GM18519 (cell line): Measurements from ENCODE around the gene PDP2.
"Not testable (repeated sequence)": the region's sequence is repeated elsewhere in the genome, so short reads cannot be mapped to it uniquely, and the experiment has no call there.

ENCODE experiments used
- ATAC-seq: cut with Tn5 transposase; IDR thresholded peaks from one replicate; pipeline ENCODE4 v1.9.1; 2021; ENCODE audit warnings: mild to moderate bottlenecking, moderate library complexity; ENCODE audit not compliant: unreplicated experiment, low FRiP score

Gene PDP2

DNA sequence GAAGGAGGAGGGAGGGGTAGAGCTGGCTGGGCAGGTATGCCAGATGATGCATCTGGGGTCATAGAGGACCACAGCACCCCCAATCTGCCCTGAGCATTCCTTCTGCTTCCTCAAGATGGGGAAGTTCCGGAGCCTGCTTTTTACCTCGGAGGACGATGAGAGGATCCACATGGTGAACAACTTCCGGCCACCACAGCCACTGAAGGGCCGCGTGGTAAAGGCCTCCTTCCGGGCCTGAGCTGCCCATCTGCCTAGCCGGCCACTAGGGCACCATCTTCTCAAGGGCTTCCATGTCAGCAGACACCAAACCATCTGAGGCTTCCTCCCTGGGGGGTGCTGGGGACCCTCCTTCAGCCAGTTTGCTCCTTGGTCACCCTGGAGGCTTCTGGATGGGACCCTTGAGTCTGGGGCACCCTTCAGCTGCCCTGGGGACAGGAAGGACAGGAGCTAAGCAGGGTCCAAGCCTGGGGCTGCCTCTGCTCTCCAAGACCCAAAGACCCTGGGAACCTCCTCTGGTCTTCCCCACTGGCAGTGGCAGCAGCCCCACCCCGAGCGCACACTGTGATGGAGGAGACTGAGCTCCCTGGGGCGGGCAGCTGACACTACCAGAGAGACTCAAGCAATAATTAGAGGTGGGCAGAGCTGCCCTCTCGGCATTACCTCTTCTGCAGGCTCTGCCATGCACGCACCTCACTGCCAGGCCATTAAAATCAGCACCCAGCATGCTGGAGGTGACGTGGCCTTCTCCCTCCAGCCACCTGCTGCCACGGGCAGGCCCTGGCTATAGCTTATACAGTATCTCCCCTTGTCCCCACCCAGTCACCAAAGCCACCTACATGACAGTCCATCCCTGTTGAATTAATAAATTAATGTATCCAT is 26.8 kb upstream of the PDP2 start:
- no peak for ATAC-seq

DNA sequence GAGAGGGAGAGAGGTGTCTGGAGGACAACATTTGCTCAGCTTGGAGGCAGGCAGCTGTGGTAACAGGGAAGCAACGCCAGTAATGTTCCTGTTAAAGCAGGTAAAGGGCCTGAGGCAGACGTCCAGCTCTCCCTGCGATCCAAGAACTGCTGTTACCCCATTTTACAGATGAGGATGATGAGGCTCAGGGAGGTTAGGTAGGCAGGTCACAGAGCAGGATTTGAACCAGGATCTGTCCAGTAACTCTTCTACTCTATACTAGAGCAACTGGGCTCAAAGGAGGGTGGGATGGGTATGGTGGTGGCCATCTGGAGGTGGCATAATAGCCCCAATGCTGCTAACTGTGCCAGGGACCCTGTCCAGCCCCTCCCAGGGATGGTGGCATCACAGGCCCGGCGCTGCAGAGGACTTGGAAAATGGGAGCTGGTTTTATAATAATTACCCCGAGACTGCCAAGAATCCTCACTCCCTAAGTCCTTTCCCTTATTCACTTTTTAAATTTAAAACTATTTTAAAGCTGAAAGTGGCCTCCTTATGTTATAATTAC is 24.1 kb upstream of the PDP2 start:
- ATAC-seq, result no peak

DNA sequence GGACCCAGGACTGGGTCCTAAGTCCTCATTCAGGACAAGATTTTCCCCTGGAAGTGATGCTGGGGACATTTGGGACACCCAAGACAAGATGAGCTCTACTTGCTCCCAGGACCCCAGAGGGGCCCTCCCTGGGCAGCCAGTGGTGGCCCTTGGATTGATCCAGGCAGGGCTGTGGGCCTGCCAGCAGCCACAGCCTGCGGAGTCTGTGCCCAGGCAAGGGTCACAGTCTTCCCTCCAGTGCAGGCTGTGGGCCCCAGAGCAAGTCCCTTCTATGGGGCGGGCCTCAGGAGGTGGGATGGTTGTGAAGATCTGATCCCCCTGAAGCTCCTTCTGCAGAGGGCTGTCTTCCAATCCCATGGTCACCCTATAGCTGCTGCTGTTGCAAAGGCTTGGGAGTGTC is 23.5 kb upstream of the PDP2 start:
- no peak for ATAC-seq

DNA sequence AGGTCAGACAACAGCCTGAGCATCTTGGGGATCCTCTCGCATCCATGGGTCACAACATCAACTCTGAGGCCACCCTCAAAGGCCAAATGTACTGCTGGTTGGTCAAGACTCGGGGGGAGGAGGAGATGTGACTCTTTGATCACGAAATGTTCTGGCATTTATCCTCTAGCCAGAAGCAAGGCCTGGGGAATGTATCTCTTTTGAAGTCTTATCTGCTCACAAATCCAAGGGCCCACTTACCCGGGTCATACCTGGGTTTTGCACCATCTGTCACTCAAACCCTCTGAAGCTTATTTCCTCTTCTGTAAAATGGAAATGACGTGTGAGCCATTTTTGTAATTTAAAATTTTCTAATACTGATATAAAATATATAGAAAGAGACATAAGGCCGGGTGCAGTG is 22.9 kb upstream of the PDP2 start:
- ATAC-seq, result no peak

DNA sequence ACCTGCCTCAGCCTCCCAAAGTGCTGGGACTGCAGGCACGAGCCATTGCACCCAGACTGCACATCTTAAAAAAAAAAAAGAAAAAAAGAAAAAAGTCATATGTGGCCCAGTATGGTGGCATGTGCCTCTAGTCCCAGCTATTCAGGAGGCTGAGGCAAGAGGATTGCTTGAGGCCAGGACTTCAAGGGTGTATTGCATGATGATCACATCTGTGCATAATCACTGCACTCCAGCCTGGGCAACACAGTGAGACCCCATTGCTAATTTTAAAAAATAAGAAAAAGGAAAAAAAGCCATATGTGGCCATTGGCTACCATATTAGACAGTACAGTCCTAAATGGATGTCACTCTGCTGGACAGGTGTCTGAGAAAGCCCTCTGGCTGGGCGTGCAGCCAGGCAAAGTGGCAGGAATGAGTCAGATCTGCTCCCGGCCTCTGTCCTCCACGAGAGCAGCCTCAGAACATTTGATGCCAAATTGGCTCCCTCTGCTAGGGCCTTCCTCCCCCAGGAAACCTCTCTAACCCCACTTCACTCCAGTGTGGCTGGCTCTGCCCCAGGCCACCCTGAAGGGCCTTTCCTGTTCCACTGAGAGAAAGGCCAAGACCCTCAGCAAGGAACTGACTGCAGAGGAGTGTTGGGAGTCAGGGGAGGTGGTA is 21.4 kb upstream of the PDP2 start:
- ATAC-seq, result no peak

DNA sequence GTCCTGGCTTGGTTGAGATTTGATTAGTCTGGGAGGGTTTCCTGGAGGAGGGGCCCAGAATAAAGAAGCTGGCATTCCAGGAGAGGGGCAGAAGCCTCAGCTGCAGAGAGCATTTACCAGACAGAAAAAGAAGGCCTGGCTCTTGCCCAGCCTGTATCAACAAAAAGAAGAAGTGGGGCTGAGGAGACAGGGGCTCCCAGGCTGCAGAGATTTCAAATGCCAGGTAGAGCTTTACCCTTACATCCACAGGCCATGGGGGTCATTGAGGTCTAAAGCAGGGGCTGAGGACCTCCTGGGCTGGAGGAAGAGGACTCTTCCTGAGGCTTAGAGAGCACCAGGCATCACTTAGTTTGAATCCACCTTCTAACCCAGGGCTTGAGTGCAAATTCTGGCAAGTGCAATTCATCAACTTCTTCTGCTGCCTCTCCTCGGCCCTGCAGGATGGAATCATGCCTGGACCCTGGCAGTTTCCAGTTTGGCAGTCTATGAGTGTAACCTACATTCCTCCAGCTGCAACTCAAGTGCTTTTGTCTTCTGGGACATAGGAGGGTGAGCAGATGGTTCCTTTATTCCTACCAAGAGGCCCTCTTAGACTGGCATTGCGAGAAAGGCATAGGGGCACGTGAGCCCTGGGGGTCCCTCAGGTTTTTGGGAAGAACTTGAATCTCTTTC is 20.8 kb upstream of the PDP2 start:
- no peak for ATAC-seq

DNA sequence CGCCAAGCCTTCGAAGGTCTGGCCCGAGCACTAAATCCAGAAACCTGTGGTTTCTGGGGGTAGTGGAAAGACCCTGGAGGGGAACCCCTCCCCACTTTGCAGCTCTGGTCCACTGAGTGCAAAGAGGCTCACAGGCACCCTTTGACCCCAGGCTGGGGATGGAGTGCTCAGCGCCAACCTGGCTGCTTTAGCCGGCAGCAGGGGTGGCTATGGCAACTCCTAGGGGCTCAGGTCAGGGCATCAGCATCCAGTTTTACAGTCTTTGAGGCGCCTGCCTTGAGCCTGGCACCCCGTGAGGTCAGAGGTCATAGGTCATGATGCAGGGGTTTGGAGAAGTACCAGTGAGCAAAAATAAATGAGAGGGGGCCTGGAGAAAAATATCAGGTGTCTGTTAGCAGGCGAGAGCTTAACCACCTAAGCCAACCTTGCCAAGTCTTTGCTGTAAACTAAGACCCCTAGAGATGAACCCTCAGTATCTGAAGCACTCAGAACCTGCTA is 18.2 kb upstream of the PDP2 start:
- ATAC-seq, result no peak

DNA sequence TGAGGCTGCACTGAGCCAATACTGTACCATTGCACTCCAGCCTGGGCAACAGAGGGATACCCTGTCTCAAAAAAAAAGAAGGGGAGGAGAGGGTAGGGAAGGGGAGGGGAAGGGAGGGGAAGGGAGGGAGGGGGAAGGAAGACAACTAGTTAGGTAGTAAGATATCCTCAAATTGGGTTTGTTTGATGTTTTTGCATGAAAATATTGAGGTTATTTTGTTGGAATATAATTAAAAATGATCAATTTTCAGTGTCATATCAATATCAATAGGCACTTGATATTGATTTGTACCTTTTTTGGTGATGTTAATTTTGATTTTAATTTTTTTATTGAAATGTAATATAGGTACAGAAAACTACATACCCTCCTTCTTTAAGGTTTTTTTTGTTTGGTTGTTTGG is 16.6 kb upstream of the PDP2 start:
- ATAC-seq, result no peak

DNA sequence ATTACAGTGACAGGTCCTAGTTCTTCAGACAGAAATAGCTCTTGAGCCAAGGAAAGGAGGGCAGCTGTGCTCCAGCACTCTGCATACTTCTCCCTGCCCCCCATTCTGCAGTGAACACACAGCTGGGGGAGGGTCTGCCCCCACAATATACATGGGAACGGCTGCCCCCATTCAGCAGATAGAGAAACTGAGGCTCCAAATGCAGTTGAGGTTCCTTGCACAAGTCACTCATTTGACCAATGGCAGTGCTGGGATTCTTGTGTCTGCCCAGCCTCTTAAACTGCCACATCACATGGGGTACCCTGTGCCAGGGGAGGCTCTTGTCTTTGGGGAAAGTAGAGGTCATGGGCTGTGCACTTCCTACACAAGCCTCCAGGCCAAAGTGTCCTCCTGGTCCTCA is 10.9 kb upstream of the PDP2 start:
- no peak for ATAC-seq

DNA sequence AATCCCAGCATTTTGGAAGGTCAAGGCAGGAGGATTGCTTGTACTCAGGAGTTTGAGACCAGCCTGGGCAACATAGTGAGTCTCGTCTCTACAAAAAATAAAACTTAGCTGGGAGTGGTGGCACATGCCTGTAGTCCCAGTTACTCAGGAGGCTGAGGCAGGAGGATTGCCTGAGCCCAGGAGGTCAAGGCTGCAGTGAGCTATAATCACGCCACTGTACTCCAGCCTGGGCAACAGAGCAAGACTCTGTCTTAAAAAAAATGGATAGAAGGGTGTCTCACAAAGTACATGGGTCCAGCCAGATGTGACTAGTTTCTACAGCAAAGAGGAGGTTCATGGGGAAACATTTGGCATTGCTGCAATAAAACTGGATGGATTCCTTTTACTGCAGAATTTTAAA is 9.0 kb upstream of the PDP2 start:
- not testable (repeated sequence) for ATAC-seq

DNA sequence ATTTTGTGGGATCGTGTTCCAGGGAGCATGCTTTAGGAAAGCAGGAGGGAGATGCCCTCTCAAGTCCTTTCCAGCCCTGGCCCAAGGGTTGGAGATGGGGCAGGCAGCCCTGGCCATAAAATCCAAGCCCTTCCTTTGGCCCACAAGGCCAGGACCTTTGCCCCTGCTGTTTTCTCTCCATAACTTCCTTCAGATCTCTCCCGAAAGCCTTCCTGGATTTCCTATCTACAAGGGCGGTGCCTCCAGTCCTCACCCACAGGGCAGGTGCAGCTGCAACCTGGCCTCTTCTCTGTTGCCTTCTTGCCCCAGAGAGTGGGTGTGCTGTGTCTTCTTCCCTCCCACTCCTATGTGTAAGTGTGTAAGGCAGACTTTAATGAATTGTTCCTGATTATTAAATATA is 8.5 kb upstream of the PDP2 start:
- ATAC-seq, result no peak

DNA sequence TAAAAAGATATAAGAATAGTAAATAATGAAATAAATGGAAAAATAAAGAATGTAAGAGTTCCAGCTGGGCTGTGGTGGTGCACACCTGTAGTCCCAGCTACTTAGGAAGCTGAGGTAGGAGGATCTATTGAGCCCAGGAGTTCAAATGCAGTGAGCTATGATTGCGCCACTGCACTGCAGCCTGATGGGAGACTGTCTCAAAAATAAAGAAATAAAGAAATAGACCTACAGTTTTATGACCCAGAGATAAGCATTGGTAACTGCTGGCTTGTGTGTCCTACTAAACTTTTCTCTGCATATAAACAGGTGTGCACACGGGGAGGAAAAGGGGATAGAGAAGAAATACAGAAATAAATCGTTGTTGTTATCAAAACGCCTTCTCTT is 7.8 kb upstream of the PDP2 start:
- no peak for ATAC-seq

DNA sequence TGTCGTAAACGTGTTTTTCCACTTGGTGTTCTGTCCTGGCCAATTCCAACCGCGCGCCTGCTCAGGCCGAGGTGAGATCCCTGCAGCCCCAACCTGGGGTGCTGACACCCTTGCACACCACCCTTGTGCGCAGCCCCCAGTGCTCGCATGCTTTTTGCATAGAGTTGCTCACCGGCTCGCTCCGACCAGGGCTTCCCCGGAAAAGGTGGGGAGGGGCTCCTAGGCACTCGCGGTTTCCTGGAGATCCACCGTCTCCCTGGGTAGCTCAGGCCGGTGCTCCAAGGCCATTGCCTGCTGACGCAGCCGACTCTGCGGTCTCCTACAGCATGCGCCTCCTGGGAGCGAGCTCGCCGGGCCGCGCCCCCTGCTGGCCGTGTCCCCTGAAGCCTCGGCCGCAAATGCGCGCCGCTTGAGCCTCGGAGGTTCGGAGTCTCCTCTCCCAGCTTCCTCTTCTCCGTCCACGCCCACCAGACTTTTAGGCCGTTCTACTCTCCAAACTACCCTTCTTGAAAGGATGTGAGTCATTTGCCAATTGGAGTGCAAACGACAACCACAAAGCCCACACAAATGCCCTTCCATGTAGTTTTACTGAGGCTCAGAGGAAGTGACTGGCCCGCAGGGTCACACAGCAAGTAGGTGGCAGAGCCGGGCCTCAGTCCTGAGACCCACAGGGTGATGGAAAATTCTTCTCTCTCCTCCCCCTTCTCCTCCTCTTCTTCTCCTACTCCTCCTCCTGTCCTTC is 7.2 kb upstream of the PDP2 start:
- ATAC-seq, result peak; percentile 72

DNA sequence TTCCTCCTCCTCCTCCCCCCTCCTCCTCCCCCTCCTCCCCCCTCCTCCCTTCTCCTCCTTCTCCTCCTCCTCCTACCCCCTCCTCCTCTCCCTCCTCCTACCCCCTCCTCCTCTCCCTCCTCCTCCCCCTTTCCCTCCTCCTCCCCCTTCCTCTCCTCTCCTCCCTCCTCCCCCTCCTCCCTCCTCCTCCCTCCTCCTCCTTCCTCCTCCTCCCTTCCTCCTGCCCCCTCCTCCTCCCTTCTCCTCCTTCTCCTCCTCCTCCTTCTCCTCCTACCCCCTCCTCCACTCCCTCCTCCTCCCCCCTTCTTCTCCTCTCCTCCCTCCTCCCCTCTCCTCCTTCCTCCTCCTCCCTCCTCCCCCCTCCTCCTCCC is 6.6 kb upstream of the PDP2 start:
- ATAC-seq, result no peak

DNA sequence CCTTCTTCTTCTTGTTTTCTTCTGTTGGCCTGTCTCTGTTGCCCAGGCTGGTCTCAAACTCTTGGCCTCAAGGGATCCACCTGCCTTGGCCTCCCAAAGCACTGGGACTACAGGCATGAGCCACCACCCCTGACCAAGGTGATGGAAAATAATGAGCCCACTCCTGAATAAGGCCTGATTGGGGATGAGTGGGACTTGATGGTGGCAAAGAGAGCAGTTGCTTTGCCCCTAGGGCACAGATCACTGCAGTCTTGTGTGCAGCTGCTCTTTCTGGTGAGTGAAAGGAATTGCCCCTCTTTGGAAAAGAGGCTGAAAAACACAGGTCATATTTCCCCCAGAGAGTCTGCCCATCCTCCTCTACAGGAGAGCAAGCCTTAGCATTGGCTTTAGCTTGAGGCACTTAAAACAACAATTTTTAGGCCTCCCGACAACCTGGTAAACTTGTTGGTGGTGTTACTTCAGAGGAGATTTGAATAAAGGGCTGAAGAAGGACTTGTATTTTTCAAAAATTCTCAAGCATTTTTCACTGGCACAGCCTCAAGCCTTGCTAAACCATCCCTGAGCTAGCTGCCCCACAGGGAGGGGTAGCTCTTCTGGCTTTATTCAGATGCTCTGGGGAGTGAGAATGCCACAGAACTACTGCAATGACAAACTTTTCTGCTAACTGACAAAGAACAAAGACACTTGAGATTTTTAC is 6.1 kb upstream of the PDP2 start:
- ATAC-seq, result no peak

DNA sequence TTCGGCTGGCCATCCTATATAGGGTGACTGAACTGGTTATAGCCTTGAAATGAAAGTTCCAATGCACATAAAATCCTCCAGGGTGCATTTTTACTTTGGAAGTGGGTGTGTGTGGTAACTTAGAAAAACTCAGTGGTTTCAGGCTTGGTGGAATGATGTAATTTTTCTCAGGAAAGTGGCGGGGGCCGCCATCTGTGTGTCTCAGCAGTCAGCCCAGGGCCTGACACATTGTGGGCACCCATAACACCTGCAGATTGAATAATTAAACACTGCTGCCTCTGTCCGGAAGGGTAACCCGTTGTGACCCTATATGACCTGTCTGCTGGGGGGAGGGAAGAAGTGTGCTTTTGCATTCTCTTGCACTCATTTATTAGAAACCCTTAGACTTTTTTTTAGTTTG is 2.2 kb upstream of the PDP2 start:
- no peak for ATAC-seq

DNA sequence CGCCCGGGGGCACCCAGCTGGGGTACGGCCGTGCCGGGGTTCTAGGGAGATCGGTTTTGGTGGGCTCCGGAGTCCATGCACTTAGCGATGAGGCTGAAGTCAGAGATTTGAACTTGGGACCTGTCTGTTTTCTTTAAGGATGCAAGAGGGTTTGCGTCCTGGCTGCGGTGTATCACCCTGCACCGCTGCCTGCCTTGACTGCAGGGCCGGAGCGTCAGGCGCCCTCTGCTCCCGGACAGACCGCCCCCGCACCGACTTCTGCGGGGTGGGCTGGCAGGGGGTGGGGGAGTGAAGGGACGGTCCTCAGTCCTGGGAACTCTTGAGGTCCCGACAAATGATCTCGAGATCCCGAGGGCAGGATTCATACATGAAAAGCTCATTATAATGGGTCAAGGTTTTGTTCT is 701 bp downstream of the PDP2 start:
- no peak for ATAC-seq

DNA sequence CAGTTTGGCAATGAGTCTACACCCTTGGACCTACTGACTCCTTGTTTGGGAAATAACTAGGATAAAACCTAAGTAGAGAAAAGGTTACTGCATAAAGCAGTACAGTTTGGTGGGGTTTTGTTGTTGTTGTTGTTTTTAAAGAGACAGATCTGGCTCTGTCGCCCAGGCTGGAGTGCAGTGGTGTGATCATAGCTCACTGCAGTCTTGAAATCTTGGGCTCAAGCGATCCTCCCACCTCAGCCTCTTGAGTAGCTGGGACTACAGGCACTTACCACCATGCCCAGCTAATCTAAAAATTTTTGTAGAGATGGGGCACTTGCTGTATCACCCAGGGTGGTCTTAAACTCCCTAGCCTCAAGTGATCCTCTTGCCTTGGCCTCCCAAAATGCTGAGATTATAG is 1.2 kb downstream of the PDP2 start:
- no peak for ATAC-seq

DNA sequence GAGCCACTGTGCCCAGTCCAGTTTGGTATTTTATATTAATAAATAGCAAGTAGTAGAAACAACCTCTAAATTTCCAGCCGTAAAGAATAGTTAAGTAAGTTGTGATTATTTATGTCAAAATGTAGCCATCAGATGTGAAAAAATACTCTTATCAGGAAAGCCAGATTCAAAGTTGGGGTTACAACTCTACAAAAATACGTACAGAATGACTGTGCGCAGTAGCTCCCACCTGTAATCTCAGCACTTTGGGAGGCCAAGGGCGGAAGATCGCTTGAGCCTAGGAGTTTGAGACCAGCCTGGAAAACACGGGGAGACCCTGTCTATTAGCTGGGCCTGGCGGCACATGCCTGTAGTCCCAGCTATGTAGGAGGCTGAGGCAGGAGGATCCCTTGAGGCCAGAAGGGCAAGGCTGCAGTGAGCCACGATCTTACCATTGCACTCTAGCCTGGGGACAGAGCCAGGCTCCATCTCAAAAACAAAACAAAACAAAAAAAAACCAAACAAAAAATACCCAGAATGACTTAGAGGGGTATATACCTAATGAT is 1.7 kb downstream of the PDP2 start:
- ATAC-seq, result no peak

DNA sequence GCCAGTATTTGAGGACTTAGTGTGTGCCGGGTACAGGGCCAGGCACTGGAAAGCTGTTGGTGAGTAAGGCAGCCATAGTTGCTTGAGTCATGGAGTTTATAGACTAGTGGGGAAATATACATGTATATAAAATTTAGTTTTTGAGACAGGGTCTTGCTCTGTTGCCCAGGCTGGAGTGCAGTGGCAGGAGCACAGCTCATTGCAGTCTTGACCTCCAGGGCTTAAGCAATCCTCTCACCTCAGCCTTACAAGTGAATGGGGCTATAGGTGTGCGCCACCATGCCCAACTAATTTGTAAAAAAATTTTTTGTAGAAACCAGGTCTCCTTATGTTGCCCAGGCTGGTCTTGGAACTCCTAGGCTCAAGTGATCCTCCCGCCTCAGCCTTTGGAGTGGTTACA is 2.4 kb downstream of the PDP2 start:
- ATAC-seq, result no peak
